Fibroblast of skin of abdomen (primary cell): ENCODE measurements around the gene OAT.
A peak's percentile ranks its signal among the peaks of the same experiment; 100 is the strongest.
"Not testable (repeated sequence)": the region's sequence is repeated elsewhere in the genome, so short reads cannot be mapped to it uniquely, and the experiment has no call there.

Experiments
- DNase-seq: peaks from one replicate; pipeline ENCODE4 v3.0.0-alpha.2; 2013

Gene OAT

DNA sequence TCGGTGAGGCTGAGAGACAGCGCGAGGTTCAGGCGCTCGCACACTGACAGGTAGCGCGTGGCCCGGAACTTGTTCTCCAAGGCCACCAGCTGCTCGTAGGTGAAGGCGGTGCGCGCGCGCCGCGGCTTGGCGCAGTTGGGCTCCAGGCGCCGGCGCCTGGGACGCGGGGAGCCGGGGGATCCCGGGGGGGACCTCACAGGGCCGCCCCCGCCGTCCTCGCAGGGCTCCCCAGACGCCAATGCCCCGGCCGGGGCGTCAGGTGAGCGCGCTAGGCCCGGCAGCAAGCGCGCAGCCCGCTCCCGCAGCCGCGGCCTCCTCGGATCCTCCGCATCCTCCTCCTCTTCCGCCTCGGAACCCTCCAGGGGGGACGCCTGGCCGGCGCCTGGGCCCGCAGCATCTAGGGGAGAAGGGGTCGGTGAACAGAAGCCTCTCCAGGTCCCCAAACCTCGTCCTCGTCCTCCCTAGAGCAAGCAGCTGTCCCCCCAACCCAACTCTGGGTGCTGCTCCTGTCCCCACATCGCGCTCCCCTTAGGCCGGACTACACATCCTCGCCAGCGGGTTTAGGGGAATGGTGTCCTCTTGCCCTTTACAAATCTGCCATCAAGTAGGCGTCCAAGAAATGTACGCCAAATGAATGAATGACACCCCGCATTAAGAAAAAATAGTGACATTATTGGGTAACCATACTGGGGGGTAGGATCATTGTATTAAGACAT is 29.2 kb upstream of the OAT start:
- DNase-seq, result no peak

GRCh38 chr10:124446830-124447750 is 28.4 kb upstream of the OAT start:
- no peak for DNase-seq

- DNase-seq, result not testable (repeated sequence)
Observed at GRCh38 chr10:124441694-124442093, 23.0 kb upstream of the OAT start.

- DNase-seq, result no peak
Observed at GRCh38 chr10:124436191-124436638, 17.5 kb upstream of the OAT start.

- not testable (repeated sequence) for DNase-seq
Observed at GRCh38 chr10:124435683-124436082, 17.0 kb upstream of the OAT start.

GRCh38 chr10:124433461-124433860 is 14.7 kb upstream of the OAT start:
- DNase-seq, result no peak

DNA sequence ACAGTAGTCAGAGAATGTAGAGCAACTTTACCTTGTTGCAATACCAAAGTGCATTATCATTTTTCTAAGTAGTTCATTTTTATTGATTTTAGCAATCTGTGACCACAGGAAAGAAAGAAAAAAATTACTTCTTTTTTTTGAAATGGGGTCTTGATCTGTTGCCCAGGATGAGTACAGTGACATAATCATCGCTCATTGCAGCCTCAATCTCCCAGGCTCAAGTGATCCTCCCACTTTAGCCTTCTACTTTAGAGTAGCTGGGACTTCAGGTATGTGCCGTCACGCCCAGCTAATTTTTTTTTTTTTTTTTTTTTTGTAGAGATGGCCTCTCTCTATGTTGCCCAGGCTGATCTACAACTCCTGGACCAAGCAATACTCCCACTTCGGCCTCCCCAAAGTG is 11.4 kb upstream of the OAT start:
- no peak for DNase-seq

DNA sequence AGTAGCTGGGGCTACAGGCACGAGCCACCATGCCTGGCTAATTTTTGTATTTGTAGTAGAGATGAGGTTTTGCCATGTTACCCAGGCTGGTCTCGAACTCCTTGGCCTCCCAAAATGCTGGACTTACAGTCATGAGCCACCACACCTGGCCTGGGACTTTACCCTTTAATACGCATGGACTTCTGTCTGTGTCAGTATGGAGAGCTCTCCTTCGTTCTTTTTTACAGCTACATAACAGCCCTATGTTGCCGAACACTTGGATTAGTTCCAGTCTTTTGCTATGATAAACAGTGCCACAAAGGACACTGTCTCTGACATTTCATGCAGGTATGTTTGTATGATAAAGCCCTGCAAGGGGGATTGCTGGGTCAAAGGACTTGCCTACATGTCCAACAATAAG is 10.9 kb upstream of the OAT start:
- no peak for DNase-seq

DNA sequence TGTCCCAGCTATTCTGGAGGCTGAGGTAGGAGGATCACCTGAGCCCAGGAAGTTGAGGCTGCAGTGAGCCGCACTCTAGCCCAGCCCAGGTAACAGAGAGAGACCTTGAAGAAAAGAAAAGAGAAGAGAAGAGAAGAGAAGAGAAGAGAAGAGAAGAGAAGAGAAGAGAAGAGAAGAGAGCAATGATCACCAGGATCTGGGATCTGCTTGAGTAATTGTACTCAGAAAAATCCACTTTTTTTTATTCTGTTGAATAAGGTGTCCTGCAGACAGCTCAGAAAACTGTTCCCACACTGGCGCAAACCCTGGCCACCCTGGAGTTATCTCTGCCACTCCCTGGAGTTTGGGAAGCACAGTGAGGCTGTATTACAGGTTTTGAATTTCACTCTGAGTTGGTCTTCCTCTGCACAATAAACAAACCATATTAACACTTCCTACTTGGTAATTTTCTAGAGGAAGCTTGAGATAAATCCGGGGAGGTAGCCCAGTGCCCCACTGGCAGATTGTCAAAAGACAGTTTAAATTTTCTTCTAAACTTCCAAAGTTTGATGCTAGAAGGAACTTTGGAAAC is 9.6 kb upstream of the OAT start:
- no peak for DNase-seq

DNA sequence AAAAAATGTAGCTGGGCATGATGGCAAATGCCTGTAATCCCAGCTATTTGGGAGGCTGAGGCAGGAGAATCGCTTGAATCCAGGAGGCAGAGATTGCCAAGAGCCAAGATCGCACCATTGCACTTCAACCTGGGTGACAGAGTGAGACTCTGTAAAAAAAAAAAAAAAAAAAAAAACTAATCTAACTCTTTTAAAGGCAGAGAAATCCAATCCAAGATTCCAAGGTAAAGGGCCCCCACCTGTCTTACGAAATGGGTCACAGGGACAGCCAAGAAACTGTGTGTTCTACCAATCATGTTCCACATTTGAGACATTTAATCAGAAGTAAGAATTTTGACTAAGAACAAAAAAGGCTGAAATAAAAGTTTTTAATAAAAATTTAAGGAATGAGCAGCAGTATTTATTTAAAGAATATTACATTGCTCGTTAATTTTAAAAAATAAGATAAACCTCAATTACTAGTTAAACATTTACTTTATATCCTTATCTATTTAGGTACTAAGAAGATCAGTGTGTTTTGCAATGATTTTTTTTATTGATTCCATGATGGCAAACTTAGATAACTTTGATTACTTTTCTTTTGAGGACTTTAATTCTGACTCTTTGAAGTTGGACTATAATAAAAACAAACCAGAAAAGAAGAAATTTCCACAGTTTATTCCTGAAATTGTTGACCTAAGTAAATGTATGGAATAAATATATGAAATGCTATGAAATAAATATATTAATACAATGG is 6.7 kb upstream of the OAT start:
- no peak for DNase-seq

DNA sequence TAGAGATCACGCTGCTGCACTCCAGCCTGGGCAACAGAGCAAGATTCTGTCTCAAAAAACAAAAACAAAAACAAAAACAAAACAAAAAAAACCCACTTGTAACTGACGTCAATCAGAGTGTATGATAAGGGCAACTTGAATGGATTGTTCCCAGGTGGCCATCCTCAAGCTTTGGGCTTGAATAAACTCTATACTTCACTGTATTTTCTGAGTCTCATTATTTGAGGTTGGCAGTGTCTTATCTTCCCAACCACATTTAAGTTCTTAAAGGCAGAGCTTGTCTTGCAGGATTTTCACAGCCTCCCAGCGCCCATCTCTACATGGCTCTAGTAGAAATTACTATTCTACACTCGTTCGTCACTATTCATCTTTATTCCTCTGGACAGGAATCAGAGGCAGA is 5.1 kb upstream of the OAT start:
- no peak for DNase-seq

DNA sequence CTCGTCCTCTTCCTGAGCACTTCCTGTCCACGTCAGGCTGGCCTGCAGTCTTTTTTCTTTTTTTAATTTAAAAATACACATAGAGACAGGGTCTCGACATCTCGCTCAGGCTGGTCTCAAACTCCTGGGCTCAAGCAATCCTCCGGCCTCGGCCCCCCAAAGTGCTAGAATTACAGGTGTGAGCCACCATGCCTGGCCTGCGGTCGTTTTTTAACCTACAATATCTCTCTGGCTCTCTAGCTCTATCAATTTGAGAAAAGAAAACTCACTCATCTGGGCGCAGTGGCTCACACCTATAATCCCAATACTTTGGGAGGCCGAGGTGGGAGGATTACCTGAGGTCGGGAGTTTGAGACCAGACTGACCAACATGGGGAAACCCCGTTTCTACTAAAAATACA is 4.0 kb upstream of the OAT start:
- DNase-seq, result no peak

- DNase-seq, result no peak
Observed at GRCh38 chr10:124420254-124420653, 1.5 kb upstream of the OAT start.

GRCh38 chr10:124419635-124420034 is 912 bp upstream of the OAT start:
- DNase-seq, result no peak

DNA sequence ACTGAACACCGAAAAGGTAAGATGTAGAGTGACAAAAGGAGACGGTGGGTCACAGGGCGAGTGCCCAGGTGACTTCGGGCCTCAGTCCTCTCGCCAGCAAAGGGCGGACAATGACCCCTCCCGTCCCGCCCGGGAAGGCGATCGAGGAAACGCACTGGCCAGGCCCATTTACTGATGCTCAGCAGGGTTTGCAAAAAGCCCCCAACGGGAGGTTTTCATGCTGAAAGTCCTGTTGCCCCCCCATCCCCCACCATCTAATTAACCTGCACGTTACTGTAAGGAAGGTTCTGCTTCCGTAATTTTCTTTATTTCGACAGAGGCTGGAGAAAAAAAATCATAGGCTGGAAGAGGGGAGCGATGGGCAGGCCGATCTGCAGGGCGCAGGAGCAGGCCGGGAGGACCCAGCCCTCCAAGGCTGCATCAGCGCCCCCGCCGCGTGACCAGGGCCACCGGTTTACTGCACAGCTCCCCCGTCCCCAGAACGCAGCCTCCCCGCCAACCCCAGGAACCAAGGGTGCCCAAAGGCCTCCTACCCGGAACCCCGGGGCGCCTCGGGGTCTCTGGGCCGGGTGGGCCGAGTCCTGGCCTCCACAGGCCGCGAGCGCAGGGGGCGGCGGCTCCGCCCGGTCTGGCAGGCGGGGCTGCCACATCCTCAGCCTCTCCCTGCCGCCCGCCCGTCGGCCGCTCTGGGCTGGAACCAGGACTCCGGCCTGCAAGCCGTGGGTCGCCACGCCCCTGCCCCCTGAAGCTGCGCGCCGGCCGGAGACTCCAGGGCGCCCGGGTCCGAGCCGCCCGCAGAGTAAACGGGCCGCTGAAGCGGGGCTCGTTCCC is 613 bp downstream of the OAT start:
- peak; percentile 51 for DNase-seq

DNA sequence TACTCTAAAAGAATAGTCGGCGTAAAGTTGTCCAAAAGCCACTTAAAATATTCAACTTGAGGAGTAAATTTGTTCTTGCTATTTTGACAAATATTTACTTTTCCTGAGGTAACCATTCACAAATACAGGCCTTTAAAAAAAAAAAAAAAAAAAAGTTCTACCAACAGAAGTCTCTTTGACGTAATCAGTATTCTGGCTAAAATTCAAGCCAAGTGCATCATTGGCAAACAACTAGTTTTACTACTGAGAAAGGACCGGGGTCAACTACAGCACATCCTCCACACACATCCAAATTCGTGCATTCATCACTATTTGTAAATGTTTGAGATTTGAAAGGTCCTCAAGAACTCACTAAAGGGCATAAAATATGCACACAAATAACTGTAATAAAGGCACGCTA is 2.0 kb downstream of the OAT start:
- peak; percentile 8 for DNase-seq

DNA sequence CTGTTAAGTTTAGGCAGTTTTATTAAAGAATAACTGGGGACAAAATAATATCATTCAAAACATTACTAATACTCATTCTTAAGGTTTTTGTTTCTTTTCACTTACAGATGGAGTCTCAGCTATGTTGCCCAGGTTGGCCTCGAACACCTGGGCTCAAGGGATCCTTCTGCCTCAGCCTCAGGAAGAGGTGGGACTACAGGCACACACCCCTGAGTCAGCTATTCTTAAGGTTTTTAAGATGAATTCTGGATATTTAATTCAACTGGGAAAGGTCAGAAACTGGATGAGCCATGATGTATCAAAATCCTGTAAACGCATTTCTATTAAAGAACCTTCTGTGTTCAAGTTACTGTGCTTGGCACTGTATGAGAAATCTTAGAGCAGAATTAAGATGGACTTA is 3.5 kb downstream of the OAT start:
- DNase-seq, result no peak

DNA sequence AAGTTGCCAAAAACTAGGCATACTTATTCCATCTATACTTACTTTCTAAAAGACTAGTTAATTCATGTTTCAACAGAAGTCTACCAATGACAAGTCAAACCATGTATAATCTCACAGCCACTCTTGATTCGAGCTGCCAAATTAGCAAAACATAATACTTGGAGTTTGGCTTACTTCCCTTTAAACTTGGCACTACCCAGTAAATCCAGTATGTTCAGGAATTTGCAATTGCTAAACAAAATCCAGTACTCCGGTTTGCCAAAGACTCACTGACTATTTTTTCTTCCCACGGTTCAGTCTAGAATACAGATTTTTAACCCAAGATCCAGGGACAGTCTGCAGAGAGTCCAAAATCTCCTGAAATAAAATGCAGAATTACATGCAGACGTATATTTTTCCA is 4.6 kb downstream of the OAT start:
- no peak for DNase-seq

GRCh38 chr10:124409696-124410095 is 9.0 kb downstream of the OAT start:
- no peak for DNase-seq

DNA sequence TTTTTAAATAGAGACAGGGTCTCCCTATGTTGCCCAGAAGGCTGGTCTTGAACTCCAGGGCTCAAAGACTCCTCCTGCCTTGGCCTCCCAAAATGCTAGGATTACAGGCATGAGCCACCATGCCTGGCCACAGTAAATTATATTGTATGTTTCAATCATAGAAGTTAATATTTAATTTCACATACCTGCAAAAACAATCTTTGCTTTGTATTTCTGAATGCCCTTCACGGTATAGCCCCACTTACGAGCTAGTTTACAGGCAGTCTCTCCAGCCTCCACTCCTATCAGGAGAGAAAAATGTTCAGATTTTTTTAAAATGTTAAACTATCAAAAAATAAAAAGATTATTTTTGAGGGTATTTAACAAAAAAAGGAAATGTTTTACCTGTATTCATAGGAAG is 10.4 kb downstream of the OAT start:
- DNase-seq, result no peak

DNA sequence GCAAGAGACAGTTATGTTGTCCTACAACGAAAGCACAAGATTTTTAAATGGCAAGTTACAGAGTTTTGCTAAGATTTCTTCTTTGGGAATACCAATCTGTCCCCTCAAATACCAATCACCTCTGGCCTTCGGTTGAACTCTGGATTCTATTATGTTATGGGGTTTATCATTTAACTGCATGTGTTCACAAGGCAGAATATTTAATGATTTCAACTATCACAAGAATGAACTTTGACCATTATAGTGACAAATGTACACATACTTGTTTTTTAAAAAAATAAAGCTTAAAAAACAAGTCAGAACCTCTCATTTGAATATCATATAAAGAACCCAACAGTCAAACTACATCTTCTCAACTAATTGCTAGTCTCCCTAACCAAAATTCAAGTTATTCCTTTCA is 11.3 kb downstream of the OAT start:
- DNase-seq, result no peak

DNA sequence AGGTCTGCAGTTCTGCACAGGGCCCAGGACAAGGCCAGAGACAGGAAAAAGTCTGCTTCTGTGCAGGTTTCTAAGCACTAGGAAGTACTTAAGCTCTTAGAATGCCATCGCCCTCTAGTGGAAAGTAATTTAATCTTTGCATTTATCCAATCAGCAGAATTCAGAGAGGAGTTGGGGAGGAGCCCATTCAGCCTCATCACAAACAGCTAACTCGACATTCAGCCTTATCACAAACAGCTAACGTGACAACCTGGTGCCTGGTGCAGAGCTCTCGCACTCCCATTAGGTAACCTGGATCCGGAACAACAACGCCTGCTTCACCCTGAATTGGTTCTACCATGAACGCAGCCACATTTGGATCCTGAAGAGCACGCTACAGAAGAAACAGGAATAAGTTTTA is 15.2 kb downstream of the OAT start:
- peak; percentile 72 for DNase-seq
